22Rv1 (cell line): ENCODE data around the gene STX11.

ENCODE experiments used
- ZFX ChIP-seq: fragments of 450-650 bp; IDR thresholded peaks from 2 replicates; pipeline ENCODE4 v1.6.1; 2017; ENCODE audit warnings: antibody characterized with exemption, borderline replicate concordance
- TF ChIP-seq, protein P1 (sequence below): fragments of 450-650 bp; IDR thresholded peaks from 2 replicates; pipeline ENCODE4 v1.5.1; 2017; ENCODE audit warnings: mild to moderate bottlenecking

DNA sequence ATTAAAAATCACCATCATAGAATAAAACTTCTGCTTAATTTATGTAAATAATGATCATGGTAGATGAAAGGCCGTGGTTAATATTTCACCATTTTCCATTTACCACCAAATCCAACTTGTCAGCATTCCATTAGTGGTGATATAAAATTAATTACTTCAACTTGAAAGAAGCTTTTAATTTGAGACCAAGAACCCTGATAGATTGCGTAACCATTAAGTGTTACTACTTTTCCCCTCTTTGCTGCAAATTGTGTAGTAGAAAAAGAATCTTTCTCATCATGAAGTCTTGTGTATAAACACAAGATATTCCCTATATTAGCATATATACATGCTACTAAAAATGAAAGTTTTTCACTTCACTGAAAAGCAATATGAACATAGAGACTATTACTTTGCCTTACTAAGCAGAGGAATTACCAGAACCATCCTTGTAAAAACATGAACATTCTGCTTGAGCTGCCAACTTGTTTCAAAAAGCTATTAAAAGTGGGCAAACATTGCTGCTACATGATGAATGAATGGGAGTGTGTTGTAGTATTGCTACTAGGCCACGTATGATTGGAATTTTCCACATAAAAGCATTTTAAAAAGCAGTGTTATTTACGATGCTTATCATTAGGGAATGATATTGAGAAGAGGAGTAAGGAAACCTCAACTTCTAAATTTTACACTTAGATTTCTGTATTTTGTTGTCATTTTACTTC lies 35.0 kb downstream of the STX11 start:
- TF ChIP-seq, protein P1, sequence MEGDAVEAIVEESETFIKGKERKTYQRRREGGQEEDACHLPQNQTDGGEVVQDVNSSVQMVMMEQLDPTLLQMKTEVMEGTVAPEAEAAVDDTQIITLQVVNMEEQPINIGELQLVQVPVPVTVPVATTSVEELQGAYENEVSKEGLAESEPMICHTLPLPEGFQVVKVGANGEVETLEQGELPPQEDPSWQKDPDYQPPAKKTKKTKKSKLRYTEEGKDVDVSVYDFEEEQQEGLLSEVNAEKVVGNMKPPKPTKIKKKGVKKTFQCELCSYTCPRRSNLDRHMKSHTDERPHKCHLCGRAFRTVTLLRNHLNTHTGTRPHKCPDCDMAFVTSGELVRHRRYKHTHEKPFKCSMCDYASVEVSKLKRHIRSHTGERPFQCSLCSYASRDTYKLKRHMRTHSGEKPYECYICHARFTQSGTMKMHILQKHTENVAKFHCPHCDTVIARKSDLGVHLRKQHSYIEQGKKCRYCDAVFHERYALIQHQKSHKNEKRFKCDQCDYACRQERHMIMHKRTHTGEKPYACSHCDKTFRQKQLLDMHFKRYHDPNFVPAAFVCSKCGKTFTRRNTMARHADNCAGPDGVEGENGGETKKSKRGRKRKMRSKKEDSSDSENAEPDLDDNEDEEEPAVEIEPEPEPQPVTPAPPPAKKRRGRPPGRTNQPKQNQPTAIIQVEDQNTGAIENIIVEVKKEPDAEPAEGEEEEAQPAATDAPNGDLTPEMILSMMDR: no peak
- no peak for TF ChIP-seq ZFX
